Skin of body (tissue), 2 donors: ENCODE results near the gene BMP8B. TPM values are rescaled to one million over a fixed set of nuclear protein-coding genes. Genes with fewer than 3 reads are reported as not detected.
"Not testable (repeated sequence)": the region's sequence is repeated elsewhere in the genome, so short reads cannot be mapped to it uniquely, and the experiment has no call there.

Experiments
- DNase-seq: peaks from one replicate; lab custom pipeline; 2025; lab: John Stamatoyannopoulos, UW
- total RNA-seq: library from RNA; depleted of rRNA; stranded (reverse); fragments of >200 nt; gene quantifications from one replicate; pipeline ENCODE4 v1.2.3, GENCODE V29; 2014

BMP8B gene
- total RNA-seq, 1 donor from 2014 or later, result 2.0 TPM

DNA sequence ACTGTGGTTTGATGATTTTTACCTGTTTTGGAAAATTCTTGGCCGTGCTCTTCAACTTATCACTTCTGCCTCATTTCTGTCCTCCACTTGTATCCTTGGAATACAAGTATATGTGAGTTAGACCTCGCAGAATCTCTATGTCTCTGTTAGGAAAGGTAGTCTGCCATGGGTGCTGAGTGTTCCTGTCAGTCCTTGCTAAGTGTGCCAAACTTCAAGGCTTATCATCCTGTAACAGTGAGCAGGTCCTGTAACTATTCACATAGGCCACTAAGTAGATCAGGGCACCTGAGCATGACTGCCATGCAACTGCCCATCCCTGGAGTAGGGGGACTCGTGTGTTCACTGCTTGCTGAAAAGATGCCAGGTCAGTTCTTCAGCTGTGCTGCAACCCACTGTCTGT is 24.2 kb upstream of the BMP8B start:
- DNase-seq, result no peak

DNA sequence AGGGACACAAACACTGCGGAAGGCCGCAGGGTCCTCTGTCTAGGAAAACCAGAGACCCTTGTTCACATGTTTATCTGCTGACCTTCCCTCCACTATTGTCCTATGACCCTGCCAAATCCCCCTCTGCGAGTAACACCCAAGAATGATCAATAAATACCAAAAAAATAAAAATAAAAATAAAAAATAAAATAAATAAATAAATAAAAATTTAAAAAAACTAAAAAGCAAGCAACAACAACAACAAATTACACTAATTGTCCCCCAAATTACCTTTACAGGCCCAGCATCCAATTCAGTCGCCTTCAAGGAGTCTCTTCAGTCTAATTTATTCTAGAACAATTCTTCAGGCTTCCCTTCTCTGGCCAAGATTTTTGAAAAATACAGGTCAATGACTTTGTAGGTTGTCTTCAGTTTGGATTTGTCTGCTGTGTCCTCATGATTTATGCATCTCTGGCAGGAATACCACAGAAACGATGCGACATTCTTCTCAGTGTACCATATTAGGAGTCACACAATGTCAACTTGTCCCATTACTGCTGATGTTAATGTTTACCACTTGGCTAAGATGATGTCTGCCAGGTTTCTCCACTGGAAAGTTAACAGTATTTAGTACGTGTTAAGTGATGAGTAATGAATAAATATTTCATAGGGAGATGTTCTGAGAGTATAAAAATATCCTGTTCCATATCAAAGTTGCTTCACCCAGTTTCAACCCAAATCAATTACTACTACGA is 20.3 kb upstream of the BMP8B start:
- no peak for DNase-seq

DNA sequence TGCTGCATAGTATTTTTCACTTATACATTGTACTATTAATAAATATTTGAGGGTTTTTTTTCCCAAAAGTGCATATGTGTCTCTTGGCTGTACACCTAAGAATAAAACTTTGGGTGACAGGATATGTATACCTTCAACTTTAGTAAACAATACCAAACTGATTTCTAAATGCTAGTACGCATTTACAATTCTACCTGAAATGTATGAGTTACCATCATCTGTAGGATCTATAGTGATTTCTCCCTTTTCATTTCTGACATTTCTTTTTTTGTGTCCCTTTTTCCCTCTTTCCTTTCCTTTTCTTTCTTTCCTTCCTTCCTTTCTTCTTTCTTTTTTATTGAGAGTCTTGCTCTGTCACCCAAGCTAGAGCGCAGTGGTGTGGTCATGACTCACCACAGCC is 16.7 kb upstream of the BMP8B start:
- no peak for DNase-seq

DNA sequence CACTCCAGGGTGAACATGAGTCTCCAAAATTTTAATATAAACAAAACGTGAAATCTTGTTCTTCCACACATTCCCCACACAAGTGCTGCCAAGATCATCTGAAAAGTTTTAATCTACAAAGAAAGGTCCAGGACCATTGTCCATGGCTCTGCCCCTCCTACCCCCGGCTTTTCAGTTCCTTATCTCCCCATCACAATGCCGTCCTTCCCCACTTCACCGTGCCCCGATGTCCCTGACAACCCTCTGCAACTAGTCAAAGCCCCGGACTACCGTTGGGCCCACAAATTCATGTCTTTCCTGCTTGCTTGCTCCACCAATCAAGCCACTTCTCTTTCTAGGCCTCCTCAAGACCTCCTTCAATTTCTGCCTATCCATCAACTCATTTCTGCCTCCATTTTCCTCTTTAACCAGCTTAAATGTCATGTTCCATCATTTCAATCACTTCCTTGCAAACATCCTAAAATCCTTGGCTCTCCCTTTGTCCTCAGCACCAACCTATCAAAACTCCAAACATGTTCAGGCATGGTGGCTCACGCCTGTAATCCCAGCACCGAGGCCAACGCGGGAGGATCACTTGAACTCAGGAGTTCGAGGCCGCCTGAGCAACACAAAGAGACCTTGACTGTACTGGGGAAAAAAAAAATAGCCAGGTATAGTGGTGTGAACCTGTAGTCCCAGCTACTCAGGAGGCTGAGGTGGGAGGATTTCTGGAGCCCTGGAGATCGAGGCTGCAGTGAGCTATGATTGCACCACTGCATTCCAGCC is 14.0 kb upstream of the BMP8B start:
- DNase-seq, result no peak

DNA sequence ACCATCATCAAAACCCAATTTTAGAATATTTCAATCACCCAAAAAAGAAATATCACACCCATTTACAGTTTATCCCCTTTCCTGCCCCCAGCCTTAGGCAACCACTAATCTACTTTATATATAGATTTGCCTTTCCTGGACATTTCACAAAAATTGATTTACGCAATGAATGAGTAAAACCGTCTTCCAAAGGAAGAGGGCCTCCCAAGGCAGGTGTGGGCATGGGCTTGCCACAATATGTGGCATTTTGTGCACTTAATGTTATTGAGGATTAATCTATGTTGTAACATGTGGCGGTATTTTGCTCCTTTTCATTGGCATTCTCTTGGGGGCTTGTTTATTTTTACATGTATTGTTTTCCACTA is 11.8 kb upstream of the BMP8B start:
- no peak for DNase-seq

DNA sequence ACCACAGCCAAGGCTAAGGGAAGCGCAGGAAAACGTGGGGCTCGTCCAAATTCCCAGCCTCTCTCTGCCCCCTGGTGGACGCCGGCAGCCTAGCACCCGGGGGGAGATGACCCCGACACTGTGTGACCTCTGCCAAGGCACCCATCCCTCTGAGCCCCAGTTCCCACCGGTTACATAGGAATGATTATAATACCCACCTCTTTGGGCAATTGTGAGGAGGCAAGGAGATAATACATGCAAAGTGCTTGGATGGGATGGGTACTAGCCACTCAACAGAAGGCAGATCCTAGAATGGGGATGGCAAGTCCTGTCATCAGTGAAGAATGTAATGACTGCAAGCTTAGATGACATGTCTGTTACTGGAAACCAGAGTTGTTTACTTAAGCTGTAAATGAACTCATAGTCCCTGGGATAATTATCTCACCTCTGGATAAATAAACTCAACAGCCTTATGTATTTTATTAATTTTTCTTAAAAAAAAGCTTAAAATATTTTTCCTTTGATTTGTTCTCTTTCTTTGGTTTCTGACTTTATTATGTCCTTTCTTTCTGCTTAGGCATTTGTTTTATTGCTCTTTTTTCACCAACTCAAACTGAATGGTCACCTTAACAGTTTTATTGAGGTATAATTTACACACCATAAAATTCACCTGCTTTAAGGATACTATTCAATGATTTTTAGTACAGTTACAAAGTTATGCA is 11.3 kb upstream of the BMP8B start:
- no peak for DNase-seq

DNA sequence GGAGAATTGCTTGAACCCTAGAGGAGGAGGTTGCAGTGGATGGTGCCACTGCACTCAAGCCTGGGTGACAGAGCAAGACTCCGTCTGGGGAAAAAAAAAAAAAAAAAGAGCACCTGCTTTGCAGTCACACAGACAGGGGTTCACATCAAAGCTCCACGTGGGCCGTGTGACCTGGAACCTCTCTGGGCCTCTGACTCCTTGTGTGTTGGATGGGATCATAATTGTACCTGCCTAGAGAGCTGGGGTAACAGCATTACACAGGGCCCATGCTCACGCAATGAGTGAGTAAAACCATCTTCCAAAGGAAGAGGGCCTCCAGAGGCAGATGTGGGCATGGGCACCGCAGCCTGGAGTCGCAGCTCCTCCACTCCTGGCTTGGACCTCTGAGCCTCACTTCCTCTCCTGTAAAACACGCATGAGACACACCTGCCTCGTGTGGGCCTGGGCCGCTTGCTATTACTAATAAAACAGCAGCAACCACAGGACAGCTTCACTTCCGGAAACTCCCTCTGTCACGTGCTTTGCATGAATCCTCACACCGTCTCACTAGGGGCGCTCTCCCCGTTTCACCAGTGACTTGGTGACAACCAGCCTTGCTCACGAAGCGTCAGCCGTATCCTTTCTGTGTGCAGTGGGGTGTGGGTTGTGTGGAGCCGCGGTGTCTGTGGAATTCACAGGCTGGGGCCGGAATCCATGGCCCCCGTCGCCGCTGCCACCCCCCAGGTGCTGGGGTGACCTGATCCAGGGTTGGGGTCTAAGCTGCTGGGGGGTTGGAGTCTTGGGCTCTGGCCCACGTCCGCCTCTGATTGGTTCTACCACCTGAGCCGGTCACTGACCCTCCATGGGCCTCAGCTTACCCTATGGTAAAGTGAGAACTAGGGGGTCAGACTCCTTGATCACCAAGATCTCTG is 10.4 kb upstream of the BMP8B start:
- not testable (repeated sequence) for DNase-seq

DNA sequence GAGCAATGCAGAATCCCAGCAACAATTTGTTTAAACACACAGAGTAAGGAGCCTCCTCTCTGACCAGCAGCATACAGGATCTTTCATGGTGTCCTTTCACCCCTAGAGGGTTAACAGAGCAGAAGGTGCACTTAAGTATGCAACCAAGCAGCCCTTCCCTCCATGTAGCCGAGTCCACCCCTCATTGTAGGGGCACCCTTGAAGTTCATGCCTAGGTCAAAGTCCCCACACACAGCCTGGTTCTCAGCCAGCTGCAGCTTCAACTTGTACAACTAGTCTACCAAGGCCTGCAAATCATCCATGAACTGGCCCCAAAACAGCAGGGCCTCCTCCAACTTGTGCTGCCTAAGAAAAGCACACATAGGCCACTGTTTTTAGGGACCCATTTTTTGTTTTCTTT is 7.0 kb upstream of the BMP8B start:
- no peak for DNase-seq

DNA sequence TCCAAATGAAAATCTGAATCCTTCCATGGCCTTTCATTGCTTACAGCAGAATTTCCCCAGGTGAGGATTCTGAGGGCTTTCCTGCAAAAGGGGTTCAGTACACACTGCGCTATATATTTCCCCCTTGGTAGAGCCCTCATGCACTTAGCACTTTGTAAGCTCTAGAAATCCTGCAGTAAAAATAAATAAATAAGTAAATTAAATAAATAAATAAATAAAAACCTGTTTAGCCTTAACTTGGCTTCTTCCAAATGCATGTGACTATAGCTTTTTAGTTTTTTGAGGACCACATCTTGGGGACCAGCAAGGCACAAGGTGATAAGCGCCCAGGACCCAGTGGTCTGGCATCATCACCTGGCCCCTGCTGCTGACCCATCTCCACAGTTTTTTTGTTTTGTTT is 3.2 kb upstream of the BMP8B start:
- DNase-seq, result no peak

DNA sequence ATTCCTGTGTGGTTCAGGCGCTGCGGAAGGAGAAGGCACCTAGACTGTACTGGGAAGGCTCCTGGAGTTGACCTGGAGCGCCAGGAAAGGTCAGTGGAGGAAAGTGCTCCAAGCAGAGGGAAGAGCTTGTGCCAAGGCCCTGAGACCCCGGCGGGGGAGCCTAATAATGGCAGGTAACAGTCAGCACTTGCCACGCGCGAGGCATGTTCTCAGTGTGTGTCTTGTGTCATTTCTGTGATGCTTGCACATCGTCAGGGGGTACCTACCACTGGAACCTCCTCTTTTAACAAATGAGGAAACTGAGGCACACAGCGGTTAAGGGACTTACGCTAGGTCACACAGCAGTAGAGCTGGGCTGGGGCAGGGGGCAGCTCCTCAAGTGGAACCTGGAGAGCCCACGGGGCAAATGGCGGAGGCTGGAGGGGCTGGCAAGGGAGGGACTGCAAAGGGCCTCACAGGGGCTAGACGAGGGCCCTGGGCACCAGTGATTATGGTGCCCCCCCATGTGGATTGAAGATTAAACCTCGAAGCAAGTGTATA is 976 bp upstream of the BMP8B start:
- DNase-seq, result no peak

DNA sequence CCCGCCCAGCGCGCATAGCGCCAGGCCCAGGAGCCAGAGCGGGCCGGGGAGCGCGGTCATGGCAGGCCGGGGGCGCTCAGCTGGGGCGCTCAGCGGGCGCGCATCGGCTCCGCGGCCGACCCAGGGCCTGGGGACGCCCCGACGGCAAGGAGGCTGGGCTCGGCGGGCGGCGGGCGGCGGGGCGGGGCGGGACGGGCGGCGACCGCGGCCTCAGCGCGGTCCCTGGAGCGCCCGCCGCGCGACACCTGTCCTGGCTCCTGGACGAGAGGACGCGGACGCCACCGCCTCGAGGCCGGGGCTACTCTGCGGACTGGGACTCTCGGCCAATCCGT is 273 bp downstream of the BMP8B start:
- no peak for DNase-seq

DNA sequence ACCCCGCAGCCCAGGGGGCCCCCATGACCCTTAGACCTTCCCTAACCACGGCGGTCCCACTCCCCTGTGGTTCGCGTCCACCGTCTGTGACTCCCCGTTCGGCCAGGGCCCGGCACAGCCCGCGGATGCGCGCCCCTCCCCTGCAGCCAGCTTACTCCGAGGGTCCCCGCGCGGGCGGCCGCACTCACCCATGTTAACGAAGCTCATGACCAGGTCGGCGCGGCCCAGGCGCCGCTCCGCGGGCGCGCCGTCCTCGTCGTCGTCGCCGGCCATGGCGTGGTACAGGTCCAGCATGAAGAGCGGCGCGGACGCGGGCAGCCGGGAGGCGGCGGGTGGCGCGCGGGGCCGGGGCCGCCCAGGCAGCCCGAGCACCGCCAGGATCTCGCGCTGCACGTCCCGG is 701 bp downstream of the BMP8B start:
- DNase-seq, result not testable (repeated sequence)

DNA sequence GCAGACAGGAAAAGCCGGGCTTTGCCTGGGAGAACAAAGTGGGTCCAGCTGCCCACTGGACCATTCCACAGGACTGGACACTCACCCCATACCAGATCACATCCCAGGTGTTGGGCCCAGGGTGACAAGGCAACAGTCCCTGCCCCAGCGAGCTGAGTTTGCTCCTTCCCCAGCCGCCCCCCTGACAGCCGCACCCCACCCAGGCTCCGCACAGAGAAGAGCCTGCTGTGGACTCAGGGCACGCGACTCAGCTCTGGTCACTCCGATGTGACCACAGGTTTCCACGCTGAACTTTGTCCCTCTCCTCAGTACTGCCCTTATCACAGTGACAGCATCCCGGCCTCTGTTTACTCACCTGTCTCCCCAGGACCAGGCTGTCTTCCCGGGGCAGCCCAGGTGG is 1.2 kb downstream of the BMP8B start:
- no peak for DNase-seq

DNA sequence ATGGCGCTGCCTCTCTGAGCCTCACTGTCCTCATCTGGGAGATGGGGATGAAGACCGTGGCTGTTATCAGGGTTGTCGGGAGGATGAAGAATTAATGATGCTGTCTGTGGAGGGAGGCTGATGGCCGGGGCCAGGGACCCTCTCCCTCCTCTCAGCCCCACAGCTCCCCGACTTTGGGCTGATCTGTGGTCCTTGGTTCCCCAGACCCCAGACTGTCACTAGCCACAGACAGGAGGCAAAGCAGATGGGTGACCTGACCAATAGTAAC is 1.6 kb downstream of the BMP8B start:
- DNase-seq, result not testable (repeated sequence)

DNA sequence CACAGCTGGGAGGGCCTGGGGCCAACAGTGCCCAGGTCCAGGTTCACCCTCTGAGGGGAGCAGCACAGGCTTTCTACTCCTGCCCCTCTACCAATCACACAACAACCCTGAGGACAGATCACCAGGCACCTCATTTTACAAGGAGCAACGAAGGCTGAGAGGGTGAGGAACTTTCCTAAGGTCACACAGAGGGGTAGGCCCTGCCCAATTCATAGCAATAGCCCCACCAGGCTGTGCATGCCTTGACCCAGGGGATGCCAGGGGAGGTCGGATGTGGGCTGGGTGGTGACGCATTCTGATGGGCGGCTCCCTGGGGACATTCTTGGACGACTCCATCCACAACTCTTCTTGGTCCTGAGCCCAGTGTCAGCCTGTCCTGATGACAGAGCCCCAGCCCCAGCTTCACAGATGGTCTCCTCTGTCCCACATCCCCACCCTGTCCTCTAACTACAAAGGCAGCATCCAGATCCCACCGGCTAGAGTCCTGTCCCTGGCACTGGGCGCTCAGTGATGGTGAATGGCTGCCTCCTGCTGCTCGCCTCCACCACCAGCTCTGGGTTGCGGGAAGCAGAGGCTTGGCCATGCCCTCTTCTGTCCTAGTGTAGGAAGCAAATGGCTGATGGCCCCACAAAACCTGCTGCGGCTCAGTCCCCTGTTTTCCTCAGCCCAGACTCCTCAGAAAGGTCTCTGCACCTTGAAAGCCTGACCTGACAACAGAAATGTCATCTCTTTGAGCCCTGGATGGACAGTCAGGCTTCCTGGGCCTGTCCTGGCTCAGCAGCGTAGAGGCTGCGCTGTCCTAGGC is 2.2 kb downstream of the BMP8B start:
- not testable (repeated sequence) for DNase-seq

DNA sequence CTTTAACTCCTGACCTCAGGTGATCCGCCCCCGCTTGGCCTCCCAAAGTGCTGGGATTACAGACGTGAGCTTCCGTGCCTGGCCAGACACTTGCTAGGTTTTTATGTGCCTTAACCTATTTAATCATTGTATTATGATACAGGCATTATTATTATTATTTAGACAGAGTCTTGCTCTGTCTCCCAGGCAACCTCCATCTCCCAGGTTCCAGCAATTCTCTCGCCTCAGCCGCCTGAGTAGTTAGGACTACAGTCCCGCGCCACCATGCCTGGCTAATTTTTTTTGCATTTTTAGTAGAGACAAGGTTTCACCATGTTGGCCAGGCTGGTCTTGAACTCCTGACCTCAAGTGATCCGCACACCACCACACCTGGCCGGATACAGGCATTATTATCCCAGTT is 6.0 kb downstream of the BMP8B start:
- not testable (repeated sequence) for DNase-seq

DNA sequence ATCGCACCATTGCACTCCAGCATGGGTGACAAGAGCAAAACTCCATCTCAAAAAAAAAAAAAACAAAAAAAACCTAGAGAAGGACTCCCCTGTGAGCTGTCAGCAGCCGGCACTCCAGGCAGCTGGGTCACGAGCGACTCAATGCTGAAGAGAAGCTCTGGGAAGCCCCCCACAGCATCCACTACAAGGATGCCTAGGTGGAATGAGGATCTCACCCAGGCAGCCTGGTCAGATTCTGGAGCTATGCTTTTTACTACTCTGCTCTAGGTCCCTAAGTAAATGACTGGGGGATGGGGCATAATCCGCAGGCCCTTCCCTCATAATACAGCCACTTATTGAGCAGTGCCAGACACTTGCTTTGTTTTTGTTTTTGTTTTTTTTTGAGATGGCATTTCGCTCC is 6.6 kb downstream of the BMP8B start:
- no peak for DNase-seq

DNA sequence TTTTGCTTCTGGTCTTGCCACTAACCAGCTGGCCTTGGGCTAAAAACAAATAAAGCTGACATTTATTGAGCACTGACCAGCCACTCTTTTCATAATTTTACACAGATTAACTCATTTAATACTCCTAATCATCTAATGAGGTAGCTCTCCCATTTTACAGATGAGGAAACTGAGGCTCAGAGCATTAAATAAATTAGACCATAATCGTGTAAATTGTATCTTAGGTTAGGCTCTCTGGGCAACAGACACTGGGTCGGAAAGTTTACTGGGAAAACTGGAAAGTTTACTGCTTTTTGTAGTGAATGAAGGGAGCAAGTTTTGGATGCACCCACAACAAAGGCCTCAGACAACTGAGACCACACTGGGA is 7.3 kb downstream of the BMP8B start:
- DNase-seq, result no peak

DNA sequence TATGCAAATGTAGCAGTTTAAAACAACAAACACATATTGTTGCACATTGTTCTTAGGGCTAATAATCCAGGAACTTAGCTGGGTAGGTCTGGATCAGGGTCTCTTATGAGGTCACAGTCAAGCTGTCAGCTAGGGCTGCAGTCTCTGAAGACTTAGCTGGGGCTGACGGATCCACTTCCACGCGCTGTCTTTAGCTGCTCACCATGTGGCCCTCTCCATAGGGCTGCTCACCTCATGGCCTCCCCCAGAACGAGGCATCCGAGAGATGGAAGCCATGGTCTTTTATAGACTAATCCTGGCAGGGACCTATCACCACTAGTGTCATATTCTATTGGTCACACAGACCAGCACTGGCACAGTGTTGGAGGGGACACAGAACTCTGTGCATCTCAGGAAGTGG is 8.8 kb downstream of the BMP8B start:
- no peak for DNase-seq

DNA sequence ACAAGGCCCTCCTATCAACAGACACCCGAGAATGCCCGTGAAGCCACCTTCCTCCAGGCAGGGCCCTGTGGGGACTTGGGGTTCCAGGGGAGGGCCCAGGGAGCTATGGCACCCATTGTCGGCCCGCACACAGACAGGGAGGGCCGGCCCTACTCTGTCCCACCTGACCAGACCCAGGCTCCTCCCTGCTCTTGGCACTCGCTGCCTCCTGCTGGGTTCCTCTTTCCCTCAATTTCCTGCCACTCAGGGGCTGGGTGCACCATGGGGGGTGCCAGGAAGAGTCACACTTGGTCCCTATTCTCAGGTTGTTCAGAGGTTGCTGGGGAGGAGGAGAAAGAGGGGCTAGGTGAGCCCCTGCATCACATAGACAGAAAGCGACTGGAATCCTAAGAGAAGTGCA is 9.5 kb downstream of the BMP8B start:
- DNase-seq, result no peak
